GM23248 (cell line): Measurements from ENCODE around the gene SIGLEC1. TPM values are rescaled to one million over a fixed set of nuclear protein-coding genes. Genes with fewer than 3 reads are reported as not detected.

Experiments
- DNase-seq: peaks from one replicate; pipeline ENCODE4 v3.0.0-alpha.2; 2015
- H2AFZ ChIP-seq: fragments of 200-600 bp; sonication (generic); 2 replicates; pipeline ENCODE4 v1.6.1; 2016; ENCODE audit warnings: antibody characterized with exemption
- H3F3A ChIP-seq: fragments of 200-600 bp; sonication (generic); 2 replicates; pipeline ENCODE4 v1.6.1; 2016; ENCODE audit warnings: mild to moderate bottlenecking, antibody characterized with exemption, mixed run types; ENCODE audit not compliant: insufficient read depth
- H3K27ac ChIP-seq: fragments of 200-600 bp; sonication (generic); 2 replicates; pipeline ENCODE4 v1.5.1; 2016; ENCODE audit warnings: mild to moderate bottlenecking
- H3K27me3 ChIP-seq: fragments of 200-600 bp; sonication (generic); replicated peaks from 2 replicates; pipeline ENCODE4 v1.6.1; 2016; ENCODE audit warnings: mild to moderate bottlenecking; ENCODE audit not compliant: insufficient read depth
- H3K36me3 ChIP-seq: fragments of 200-600 bp; sonication (generic); 2 replicates; pipeline ENCODE4 v1.6.1; 2016; ENCODE audit warnings: low read depth, mild to moderate bottlenecking
- H3K4me1 ChIP-seq: fragments of 200-600 bp; sonication (generic); 2 replicates; pipeline ENCODE4 v1.6.1; 2016; ENCODE audit warnings: mild to moderate bottlenecking; ENCODE audit not compliant: insufficient read depth
- H3K4me2 ChIP-seq: fragments of 200-600 bp; sonication (generic); one replicate; pipeline ENCODE4 v1.6.1; 2016; ENCODE audit warnings: mild to moderate bottlenecking; ENCODE audit not compliant: unreplicated experiment
- H3K4me3 ChIP-seq: fragments of 200-600 bp; sonication (generic); 2 replicates; pipeline ENCODE4 v1.5.1; 2016; ENCODE audit warnings: mild to moderate bottlenecking
- H3K79me2 ChIP-seq: fragments of 200-600 bp; sonication (generic); 2 replicates; pipeline ENCODE4 v1.6.1; 2016; ENCODE audit warnings: mild to moderate bottlenecking; ENCODE audit not compliant: insufficient read depth
- H3K9ac ChIP-seq: fragments of 200-600 bp; sonication (generic); 2 replicates; pipeline ENCODE4 v1.6.1; 2016; ENCODE audit warnings: mild to moderate bottlenecking
- H3K9me2 ChIP-seq: fragments of 200-600 bp; sonication (generic); 2 replicates; pipeline ENCODE4 v1.6.1; 2016; ENCODE audit warnings: mixed run types, mild to moderate bottlenecking, moderate library complexity; ENCODE audit not compliant: insufficient read depth
- H3K9me3 ChIP-seq: fragments of 200-600 bp; sonication (generic); one replicate; pipeline ENCODE4 v1.6.1; 2017; ENCODE audit warnings: low read depth
- H4K20me1 ChIP-seq: fragments of 200-600 bp; sonication (generic); 2 replicates; pipeline ENCODE4 v1.6.0; 2016; ENCODE audit not compliant: insufficient read depth
- EZH2 ChIP-seq: fragments of 200-600 bp; sonication (generic); IDR thresholded peaks from 2 replicates; pipeline ENCODE4 v1.6.1; 2018; ENCODE audit warnings: antibody characterized with exemption, mild to moderate bottlenecking; ENCODE audit not compliant: insufficient read depth, poor library complexity, severe bottlenecking
- EZH2phosphoT487 ChIP-seq: fragments of 200-600 bp; sonication (generic); IDR thresholded peaks from 2 replicates; pipeline ENCODE4 v1.6.1; 2018; ENCODE audit warnings: antibody characterized with exemption, moderate library complexity, mild to moderate bottlenecking, low read depth; ENCODE audit not compliant: insufficient read depth
- WGBS, 2 experiments: methylation state at CpG; one replicate each; pipeline ENCODE4 v1.1.6; 2015 to 2017; ENCODE audit warnings: low lambda C conversion rate in 2 of 2, low coverage in 1 of 2; ENCODE audit errors: missing lambda C conversion rate in 2 of 2; 5-methylcytosine and 5-hydroxymethylcytosine counted together
- in situ Hi-C: fragments of 300-500 bp; cut with MboI; formaldehyde crosslinking; loops from 2 replicates; pipeline ENCODE4 v1.15.0; 2020
- polyA plus RNA-seq: library from polyadenylated mRNA; unstranded; fragments of >200 nt; fragmentation: Nextera tagmentation; extraction: Ambion mirVana; gene quantifications from 2 replicates; pipeline ENCODE4 v1.2.1, GENCODE V29; 2016
- total RNA-seq: library from RNA; depleted of rRNA; stranded (reverse); fragments of >200 nt; shearing (Covaris generic); gene quantifications from 2 replicates; pipeline ENCODE4 v1.2.3, GENCODE V29; 2014

Gene SIGLEC1
- total and polyA plus RNA-seq, 2 experiments from 2014 or later, result not detected

- no peaks in the 10 kb centered on the region; the same call in 1 of the 2 replicates for H3K4me1 ChIP-seq
- 84 to 90% methylated on average over 11 of the region's 11 CpGs for WGBS, 2 experiments
- no peak overlapping the region for H3K27ac ChIP-seq
Measured at GRCh38 chr20:3702611-3703391, 9.6 kb downstream of the SIGLEC1 start.

GRCh38 chr20:3701061-3701998, 11.1 kb downstream of the SIGLEC1 start:
- Histone ChIP-seq H3K4me1 (no peaks in the 10 kb centered on the region), H3K27ac (no peak overlapping the region), H3K79me2 (no peaks in the 10 kb centered on the region), H4K20me1 (no peaks in the 10 kb centered on the region), H3K4me3 (no peak overlapping the region), H3K36me3 (no peaks in the 10 kb centered on the region), H3K9me2 (no peaks in the 10 kb centered on the region), H3K27me3 (no peaks in the 10 kb centered on the region), H2AFZ (no peak overlapping the region), H3K4me2 (no peak overlapping the region), H3F3A (no peaks in the 10 kb centered on the region), H3K9me3 (no peaks in the 10 kb centered on the region), H3K9ac (no peak overlapping the region)
- WGBS, 2 experiments, result 77 to 78% methylated on average over 13 of the region's 13 CpGs
- in situ Hi-C loops, result no loop called here
- no peak for DNase-seq
- TF ChIP-seq EZH2phosphoT487, result no peak
- TF ChIP-seq EZH2, result no peak

More at GRCh38 chr20:3702611-3703391, 9.6 kb downstream of the SIGLEC1 start:
- Histone ChIP-seq H3F3A (no peaks in the 10 kb centered on the region), H3K4me2 (no peak overlapping the region), H3K9ac (no peak overlapping the region), H3K4me3 (no peak overlapping the region), H3K27me3 (no peaks in the 10 kb centered on the region), H2AFZ (no peak overlapping the region), H4K20me1 (no peaks in the 10 kb centered on the region), H3K36me3 (no peaks in the 10 kb centered on the region), H3K79me2 (no peaks in the 10 kb centered on the region), H3K9me2 (no peaks in the 10 kb centered on the region), H3K9me3 (no peaks in the 10 kb centered on the region)
- no peak for DNase-seq
- in situ Hi-C loops, result no loop called here
- no peak for TF ChIP-seq EZH2
- no peak for TF ChIP-seq EZH2phosphoT487

- no peak for DNase-seq
- no peaks in the 10 kb centered on the region for H3K9me2 ChIP-seq
- TF ChIP-seq EZH2phosphoT487, result no peak
- TF ChIP-seq EZH2, result no peak
Measured at GRCh38 chr20:3699037-3699436, 13.4 kb downstream of the SIGLEC1 start.

GRCh38 chr20:3698591-3699001, 13.8 kb downstream of the SIGLEC1 start:
- Histone ChIP-seq H3F3A (no peaks in the 10 kb centered on the region), H3K79me2 (no peaks in the 10 kb centered on the region), H3K9ac (no peak overlapping the region), H3K4me3 (no peak overlapping the region), H4K20me1 (no peaks in the 10 kb centered on the region), H3K27ac (no peak overlapping the region), H3K9me2 (no peaks in the 10 kb centered on the region), H3K4me1 (no peaks in the 10 kb centered on the region), H3K9me3 (no peaks in the 10 kb centered on the region), H3K27me3 (no peaks in the 10 kb centered on the region), H2AFZ (no peak overlapping the region), H3K36me3 (no peaks in the 10 kb centered on the region), H3K4me2 (no peak overlapping the region)
- 16 to 18% methylated on average over 6 of the region's 6 CpGs for WGBS, 2 experiments
- no peak for TF ChIP-seq EZH2
- TF ChIP-seq EZH2phosphoT487, result no peak
- peak; percentile 23 for DNase-seq
- in situ Hi-C loops, result no loop called here

More at GRCh38 chr20:3699037-3699436, 13.4 kb downstream of the SIGLEC1 start:
- Histone ChIP-seq H2AFZ (no peak overlapping the region), H3K9ac (no peak overlapping the region), H3K9me3 (no peaks in the 10 kb centered on the region), H3K4me1 (no peaks in the 10 kb centered on the region), H3K36me3 (no peaks in the 10 kb centered on the region), H3K4me2 (no peak overlapping the region), H3F3A (no peaks in the 10 kb centered on the region), H3K27ac (no peak overlapping the region), H4K20me1 (no peaks in the 10 kb centered on the region), H3K79me2 (no peaks in the 10 kb centered on the region), H3K27me3 (no peaks in the 10 kb centered on the region), H3K4me3 (no peak overlapping the region)
- WGBS, 2 experiments, result 84 to 87% methylated on average over 12 to 15 of the region's 16 CpGs
- in situ Hi-C loops, result no loop called here
